Measurements from ENCODE around the gene TANGO6. TPM values are rescaled to one million over a fixed set of nuclear protein-coding genes. Genes with fewer than 3 reads are reported as not detected.

TANGO6 gene
- total and polyA plus RNA-seq, 10 of the 15 experiments (the other 5 are each of a cell fraction or from before 2014, with no cell fraction given), result 1.1 to 20.6 (median 11.0) TPM

DNA sequence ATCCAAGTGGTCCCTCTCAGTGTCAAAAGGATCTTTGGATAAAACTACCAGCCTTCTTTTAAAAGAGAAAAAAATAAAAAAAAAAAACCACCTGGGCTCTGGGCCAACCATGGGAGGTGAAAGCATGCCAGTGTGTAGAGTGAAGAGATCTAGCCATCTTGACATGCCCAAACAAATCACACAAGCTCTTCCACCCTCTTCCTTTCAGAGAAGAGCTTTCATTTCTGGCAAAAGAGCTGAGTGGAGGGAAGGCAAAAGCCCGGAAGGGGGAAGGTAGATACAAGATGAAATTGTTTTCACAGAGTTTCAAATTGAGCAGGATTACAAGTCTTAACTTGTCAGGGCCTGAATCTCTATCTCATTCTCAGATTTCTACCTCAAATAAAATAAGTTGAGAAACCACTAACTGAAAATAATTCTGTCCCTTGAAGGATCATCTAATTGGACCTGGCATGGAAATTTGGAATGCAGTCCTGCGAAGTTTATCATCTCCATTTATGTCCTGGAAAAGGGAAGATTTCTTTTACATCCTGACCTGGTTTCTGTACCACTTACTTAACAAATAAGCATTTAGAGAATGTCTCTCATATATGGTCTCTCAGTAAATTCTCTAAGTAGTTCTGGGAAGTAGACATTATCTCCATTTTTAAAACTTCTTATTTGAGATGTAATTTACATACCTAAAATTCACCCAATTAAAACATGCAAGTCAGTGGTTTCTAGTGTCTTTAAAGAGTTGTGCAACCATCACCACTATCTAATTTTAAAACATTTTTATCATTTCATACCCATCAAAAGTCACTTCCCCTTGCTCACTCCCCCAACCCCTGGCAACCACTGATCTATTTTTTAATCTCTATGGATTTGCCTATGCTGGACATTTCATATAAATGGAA, 93.7 kb downstream of the TANGO6 start (continued):
- TF ChIP-seq, protein P1, sequence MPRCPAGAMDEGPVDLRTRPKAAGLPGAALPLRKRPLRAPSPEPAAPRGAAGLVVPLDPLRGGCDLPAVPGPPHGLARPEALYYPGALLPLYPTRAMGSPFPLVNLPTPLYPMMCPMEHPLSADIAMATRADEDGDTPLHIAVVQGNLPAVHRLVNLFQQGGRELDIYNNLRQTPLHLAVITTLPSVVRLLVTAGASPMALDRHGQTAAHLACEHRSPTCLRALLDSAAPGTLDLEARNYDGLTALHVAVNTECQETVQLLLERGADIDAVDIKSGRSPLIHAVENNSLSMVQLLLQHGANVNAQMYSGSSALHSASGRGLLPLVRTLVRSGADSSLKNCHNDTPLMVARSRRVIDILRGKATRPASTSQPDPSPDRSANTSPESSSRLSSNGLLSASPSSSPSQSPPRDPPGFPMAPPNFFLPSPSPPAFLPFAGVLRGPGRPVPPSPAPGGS (IDR thresholded peaks at IDR 0.05; ENCODE audit: borderline replicate concordance, insufficient read depth, low read depth, low read length, poor library complexity, severe bottlenecking), result no peak
- TF ChIP-seq EP300 (IDR thresholded peaks at IDR 0.05; ENCODE audit: borderline replicate concordance in 1 of 2, control insufficient read depth in 1 of 2, low read depth in 2 of 2, low read length in 2 of 2), result no peak
- no peak for TF ChIP-seq CREB1 (IDR thresholded peaks at IDR 0.05; ENCODE audit: low read depth)

DNA sequence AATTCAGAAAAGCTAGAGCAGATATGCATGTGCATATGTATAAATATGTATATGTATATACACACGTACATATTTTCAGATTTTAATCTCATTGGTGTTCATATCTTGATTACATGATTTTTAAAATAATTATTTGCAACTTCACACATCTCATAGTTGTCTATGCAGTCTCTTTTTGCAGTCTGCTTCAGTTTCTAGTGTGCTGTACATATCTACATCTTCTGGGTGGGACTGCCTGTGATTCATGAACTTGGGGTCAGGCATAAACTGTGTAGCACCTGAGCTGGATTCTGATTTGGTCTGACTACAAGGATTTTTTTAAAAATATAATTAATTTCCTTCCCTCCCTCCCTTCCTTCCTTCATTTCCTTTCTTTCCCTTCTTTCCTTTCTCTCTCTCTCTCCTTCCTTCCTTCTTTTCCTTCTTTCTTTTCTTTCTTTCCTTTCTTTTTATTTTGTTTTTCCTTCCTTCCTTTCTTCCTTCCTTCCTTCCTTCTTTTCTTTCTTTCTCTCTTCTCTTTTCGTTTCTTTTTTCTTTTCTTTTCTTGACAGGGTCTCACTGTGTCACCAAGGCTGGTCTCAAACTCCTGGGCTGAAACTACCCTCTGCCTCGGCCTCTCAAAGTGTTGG, 96.5 kb downstream of the TANGO6 start:
- ChIA-PET RAD21 (ENCODE audit: unreplicated experiment) (no interaction called here), SMC1A (ENCODE audit: uncharacterized antibody, unreplicated experiment) (no interaction called here), POLR2A (interaction anchor here (0.7 kb wide), 1 partner anchor 70 kb away, joined by 5 read pairs; no protein-coding TSS in a partner anchor), CTCF (interaction anchor here (0.6 to 1.6 kb wide), 3 partner anchors 15 to 184 kb away, joined by 3 to 6 read pairs (median 3); no protein-coding TSS in a partner anchor)
- H3K4me2 ChIP-seq (ENCODE audit: control insufficient read depth, insufficient read depth), result no peak overlapping the region
- BruUV-seq (replicated peaks), result no TSS peak
- peaks cover 5% of the 10 kb centered on the region for H3K9me3 ChIP-seq (replicated peaks; ENCODE audit: control insufficient read depth, insufficient read depth, low read length)
- H3K27ac ChIP-seq (ENCODE audit: control insufficient read depth, insufficient read depth), result no peak overlapping the region
- FAIRE-seq, result no peak
- H4K20me1 ChIP-seq (ENCODE audit: control insufficient read depth, insufficient read depth), result no peaks in the 10 kb centered on the region
- no peak for DNase-seq (ENCODE audit: low read depth, low spot score)
- H3K4me1 ChIP-seq (ENCODE audit: control insufficient read depth, insufficient read depth, low read length), result no peaks in the 10 kb centered on the region
- intact Hi-C loops (cut with micrococcal nuclease; ENCODE audit: unreplicated experiment) (no loop called here), in situ Hi-C loops (cut with MboI) (loop anchor here (5.0 kb wide), 1 partner anchor 47 kb away; no protein-coding TSS in a partner anchor)
- no peaks in the 10 kb centered on the region for H3K79me2 ChIP-seq (ENCODE audit: control insufficient read depth, insufficient read depth, low read length)
- peaks cover 0 to 3% of the 10 kb centered on the region in 2 experiments; a peak in 1 of 4 replicates for H3K36me3 ChIP-seq (ENCODE audit: control insufficient read depth in 2 of 2, insufficient read depth in 2 of 2, low read length in 1 of 2)
- no peak overlapping the region for H3K4me3 ChIP-seq
- no peak for ATAC-seq
- WGBS (ENCODE audit: insufficient coverage, insufficient replicate concordance, low lambda C conversion rate, missing lambda C conversion rate), result 86% methylated on average over 3 of the region's 3 CpGs
- no peaks in the 10 kb centered on the region for H3K27me3 ChIP-seq (replicated peaks in 1 of 2; ENCODE audit: control insufficient read depth in 2 of 2, insufficient read depth in 2 of 2, low read length in 1 of 2)
- TF ChIP-seq ZNF217 (IDR thresholded peaks at IDR 0.05), result no peak
- TF ChIP-seq ZNF207 (IDR thresholded peaks at IDR 0.05; ENCODE audit: borderline replicate concordance), result no peak
- TF ChIP-seq DPF2 (IDR thresholded peaks at IDR 0.05), result no peak
- TF ChIP-seq, protein P2, sequence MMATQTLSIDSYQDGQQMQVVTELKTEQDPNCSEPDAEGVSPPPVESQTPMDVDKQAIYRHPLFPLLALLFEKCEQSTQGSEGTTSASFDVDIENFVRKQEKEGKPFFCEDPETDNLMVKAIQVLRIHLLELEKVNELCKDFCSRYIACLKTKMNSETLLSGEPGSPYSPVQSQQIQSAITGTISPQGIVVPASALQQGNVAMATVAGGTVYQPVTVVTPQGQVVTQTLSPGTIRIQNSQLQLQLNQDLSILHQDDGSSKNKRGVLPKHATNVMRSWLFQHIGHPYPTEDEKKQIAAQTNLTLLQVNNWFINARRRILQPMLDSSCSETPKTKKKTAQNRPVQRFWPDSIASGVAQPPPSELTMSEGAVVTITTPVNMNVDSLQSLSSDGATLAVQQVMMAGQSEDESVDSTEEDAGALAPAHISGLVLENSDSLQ (IDR thresholded peaks at IDR 0.05), result no peak
- TF ChIP-seq, protein P3, sequence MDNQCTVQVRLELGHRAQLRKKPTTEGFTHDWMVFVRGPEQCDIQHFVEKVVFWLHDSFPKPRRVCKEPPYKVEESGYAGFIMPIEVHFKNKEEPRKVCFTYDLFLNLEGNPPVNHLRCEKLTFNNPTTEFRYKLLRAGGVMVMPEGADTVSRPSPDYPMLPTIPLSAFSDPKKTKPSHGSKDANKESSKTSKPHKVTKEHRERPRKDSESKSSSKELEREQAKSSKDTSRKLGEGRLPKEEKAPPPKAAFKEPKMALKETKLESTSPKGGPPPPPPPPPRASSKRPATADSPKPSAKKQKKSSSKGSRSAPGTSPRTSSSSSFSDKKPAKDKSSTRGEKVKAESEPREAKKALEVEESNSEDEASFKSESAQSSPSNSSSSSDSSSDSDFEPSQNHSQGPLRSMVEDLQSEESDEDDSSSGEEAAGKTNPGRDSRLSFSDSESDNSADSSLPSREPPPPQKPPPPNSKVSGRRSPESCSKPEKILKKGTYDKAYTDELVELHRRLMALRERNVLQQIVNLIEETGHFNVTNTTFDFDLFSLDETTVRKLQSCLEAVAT (IDR thresholded peaks at IDR 0.05), result no peak
- H2AFZ ChIP-seq (ENCODE audit: control insufficient read depth, low read depth, low read length), result no peak overlapping the region
- no peak overlapping the region for H3K9ac ChIP-seq (ENCODE audit: control insufficient read depth, insufficient read depth, low read length)
